ENCODE measurements around the gene RNF225. TPM values are rescaled to one million over a fixed set of nuclear protein-coding genes. Genes with fewer than 3 reads are reported as not detected.

RNF225 gene
- total and polyA plus RNA-seq, 2 donors (not counting 3 experiments of a cell fraction or from before 2014, with no cell fraction given), result 0.58 TPM; not detected in 1

DNA sequence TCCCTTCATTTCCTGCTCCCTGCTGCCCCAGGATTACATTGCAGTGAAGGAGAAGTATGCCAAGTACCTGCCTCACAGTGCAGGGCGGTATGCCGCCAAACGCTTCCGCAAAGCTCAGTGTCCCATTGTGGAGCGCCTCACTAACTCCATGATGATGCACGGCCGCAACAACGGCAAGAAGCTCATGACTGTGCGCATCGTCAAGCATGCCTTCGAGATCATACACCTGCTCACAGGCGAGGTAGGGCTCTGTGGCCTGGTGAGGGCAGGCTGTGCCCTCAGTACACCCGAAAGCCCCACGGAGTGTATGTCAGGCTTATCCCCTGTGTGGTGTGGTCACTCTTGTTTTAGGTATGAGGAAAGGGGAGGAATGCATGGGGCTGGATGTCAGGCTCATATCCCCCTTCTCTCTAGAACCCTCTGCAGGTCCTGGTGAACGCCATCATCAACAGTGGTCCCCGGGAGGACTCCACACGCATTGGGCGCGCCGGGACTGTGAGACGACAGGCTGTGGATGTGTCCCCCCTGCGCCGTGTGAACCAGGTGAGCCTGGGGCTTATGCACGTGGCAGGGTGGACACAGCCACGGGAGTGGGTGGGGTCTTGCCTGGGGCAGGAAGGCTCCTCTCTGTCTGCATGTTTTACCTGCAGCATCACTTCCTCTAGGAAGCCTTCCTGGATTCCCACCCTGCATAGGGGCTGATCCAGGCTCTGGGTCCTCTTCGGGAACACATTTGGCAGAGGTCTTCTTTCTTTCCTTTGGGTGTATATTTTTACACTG, 2.3 kb upstream of the RNF225 start:
- no peak for TF ChIP-seq POLR2AphosphoS5 (IDR thresholded peaks at IDR 0.05; ENCODE audit: insufficient read depth, low read depth, low read length)
- no peak for TF ChIP-seq GATA2 (IDR thresholded peaks at IDR 0.05; ENCODE audit: insufficient read depth, insufficient read length, low read depth, low read length)
- TF ChIP-seq, protein P1, sequence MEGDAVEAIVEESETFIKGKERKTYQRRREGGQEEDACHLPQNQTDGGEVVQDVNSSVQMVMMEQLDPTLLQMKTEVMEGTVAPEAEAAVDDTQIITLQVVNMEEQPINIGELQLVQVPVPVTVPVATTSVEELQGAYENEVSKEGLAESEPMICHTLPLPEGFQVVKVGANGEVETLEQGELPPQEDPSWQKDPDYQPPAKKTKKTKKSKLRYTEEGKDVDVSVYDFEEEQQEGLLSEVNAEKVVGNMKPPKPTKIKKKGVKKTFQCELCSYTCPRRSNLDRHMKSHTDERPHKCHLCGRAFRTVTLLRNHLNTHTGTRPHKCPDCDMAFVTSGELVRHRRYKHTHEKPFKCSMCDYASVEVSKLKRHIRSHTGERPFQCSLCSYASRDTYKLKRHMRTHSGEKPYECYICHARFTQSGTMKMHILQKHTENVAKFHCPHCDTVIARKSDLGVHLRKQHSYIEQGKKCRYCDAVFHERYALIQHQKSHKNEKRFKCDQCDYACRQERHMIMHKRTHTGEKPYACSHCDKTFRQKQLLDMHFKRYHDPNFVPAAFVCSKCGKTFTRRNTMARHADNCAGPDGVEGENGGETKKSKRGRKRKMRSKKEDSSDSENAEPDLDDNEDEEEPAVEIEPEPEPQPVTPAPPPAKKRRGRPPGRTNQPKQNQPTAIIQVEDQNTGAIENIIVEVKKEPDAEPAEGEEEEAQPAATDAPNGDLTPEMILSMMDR (IDR thresholded peaks at IDR 0.05; ENCODE audit: extremely low read depth in 1 of 2, insufficient read depth in 1 of 2, low read depth in 1 of 2, low read length in 2 of 2), result no peak
- TF ChIP-seq POLR2A (IDR thresholded peaks at IDR 0.05; ENCODE audit: low read depth, low read length), result no peak
- no peak for TF ChIP-seq EZH2 (IDR thresholded peaks at IDR 0.05; ENCODE audit: borderline replicate concordance, low read depth, low read length, severe bottlenecking)
- TF ChIP-seq MYC (IDR thresholded peaks at IDR 0.05; ENCODE audit: low read depth, low read length), result no peak
- no peak for TF ChIP-seq FOS (IDR thresholded peaks at IDR 0.05; ENCODE audit: borderline replicate concordance, insufficient read depth, low read length)
- no peak for TF ChIP-seq MAX (IDR thresholded peaks at IDR 0.05; ENCODE audit: insufficient read depth, insufficient read length)
- no peak for TF ChIP-seq JUN (IDR thresholded peaks at IDR 0.05; ENCODE audit: borderline replicate concordance, insufficient read depth, insufficient read length, low read depth)
- dilution Hi-C loops (cut with MboI; ENCODE audit: extremely low pct_ligation_motif_present, low sequenced_read_pairs), result no loop called here
- BruUV-seq (replicated peaks), result no TSS peak
- POLR2A ChIA-PET, result no interaction called here
- Histone ChIP-seq H3K9me1 (replicated peaks; ENCODE audit: control insufficient read depth, extremely low read depth, insufficient read depth, low read length) (no peaks in the 10 kb centered on the region), H3K79me2 (ENCODE audit: control insufficient read depth, insufficient read depth, low read length) (peaks cover 26% of the 10 kb centered on the region), H2AFZ (ENCODE audit: low read depth, low read length) (no peak overlapping the region), H3K4me1 (ENCODE audit: control insufficient read depth, extremely low read depth, insufficient read depth, low read length) (peaks cover 8% of the 10 kb centered on the region), H3K9ac (replicated peaks; ENCODE audit: extremely low read depth, insufficient read depth, low read length) (no peak overlapping the region), H3K9me3 (replicated peaks; ENCODE audit: control insufficient read depth, insufficient read depth, low read length) (no peaks in the 10 kb centered on the region), H3K4me2 (ENCODE audit: insufficient read depth, low read length) (no peak overlapping the region), H3K27me3 (ENCODE audit: control insufficient read depth in 2 of 2, insufficient read depth in 2 of 2, low read length in 2 of 2) (no peaks in the 10 kb centered on the region), H3K4me3 (replicated peaks in 1 of 3; ENCODE audit: insufficient read depth in 1 of 3, low read depth in 1 of 3, low read length in 3 of 3) (no peak overlapping the region), H4K20me1 (replicated peaks; ENCODE audit: control insufficient read depth, extremely low read depth, insufficient read depth, low read length) (peaks cover 2% of the 10 kb centered on the region), H3K36me3 (ENCODE audit: control insufficient read depth in 2 of 2, extremely low read depth in 1 of 2, insufficient read depth in 2 of 2, low read length in 2 of 2) (peaks cover 11 to 21% of the 10 kb centered on the region in 2 experiments), H3K27ac (ENCODE audit: insufficient read depth, low read depth, low read length) (no peak overlapping the region)
- FAIRE-seq (no peak), DNase-seq (ENCODE audit: low read depth, low spot score) (no peak)
- intact Hi-C loops (cut with micrococcal nuclease), result no loop called here
- CTCF ChIA-PET, result no interaction called here

Measured in endothelial cell of umbilical vein (primary cell).